ENCODE results near the gene MGST2.
A peak's percentile ranks its signal among the peaks of the same experiment; 100 is the strongest.

GRCh38 chr4:139665690-139666529 is at the start of gene MGST2:
- TF ChIP-seq RAD51 (IDR thresholded peaks at IDR 0.05) (no peak), POLR2AphosphoS5 (IDR thresholded peaks at IDR 0.05; ENCODE audit: low read length) (peak; percentile 78), CTCF (IDR thresholded peaks at IDR 0.05 in 2 of 3, conservative IDR thresholded peaks at IDR 0.05 in 1 of 3; ENCODE audit: control insufficient read depth in 2 of 3, extremely low read depth in 1 of 3, insufficient read depth in 1 of 3, low read depth in 3 of 3, low read length in 3 of 3) (no peak), SP1 (IDR thresholded peaks at IDR 0.05; ENCODE audit: low read depth, low read length) (no peak), STAT3 (IDR thresholded peaks at IDR 0.05; ENCODE audit: low read depth, low read length) (no peak)
